ENCODE results near the gene RAC3. TPM values are rescaled to one million over a fixed set of nuclear protein-coding genes. Genes with fewer than 3 reads are reported as not detected.
A peak's percentile ranks its signal among the peaks of the same experiment; 100 is the strongest.
"Not testable (repeated sequence)": the region's sequence is repeated elsewhere in the genome, so short reads cannot be mapped to it uniquely, and the experiment has no call there.

Gene RAC3
- total RNA-seq, 1 donor from 2014 or later, result 0.97 TPM

DNA sequence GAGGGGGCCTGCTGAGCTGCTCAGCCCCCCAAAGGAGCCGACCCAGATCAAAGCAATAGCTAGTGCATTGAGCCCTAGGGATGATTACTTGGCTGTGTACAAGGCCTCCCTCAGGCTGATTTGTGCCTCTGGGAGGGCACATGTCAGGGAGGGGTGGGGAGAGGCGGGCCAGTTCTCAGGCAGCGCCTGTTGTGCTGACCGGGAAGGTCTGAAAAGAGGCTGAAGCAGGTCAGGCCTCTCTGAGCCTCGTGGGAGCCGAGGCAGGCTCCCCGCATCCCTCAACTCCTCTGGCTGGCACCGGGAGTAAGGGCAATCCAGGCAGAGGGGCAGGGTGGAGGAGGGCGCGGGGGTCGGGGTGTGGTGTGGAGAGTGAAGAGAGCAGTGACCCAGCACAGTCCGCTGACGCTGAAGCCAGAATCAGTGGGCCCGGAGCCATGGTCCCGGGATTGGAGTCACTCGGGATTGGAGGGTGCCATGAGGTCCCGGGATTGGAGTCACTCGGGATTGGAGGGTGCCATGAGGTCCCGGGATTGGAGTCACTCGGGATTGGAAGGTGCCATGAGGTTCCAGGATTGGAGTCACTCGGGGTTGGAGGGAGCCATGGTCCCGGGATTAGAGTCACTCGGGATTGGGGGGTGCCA lies 3.0 kb downstream of the RAC3 start:
- ATAC-seq (ENCODE audit: poor library complexity) (no peak), DNase-seq (no peak)
- intact Hi-C loops (cut with DNase I), result loop anchor here (5.0 kb wide), 1 partner anchor 63 kb away; the partner anchor contains the start of gene FASN

DNA sequence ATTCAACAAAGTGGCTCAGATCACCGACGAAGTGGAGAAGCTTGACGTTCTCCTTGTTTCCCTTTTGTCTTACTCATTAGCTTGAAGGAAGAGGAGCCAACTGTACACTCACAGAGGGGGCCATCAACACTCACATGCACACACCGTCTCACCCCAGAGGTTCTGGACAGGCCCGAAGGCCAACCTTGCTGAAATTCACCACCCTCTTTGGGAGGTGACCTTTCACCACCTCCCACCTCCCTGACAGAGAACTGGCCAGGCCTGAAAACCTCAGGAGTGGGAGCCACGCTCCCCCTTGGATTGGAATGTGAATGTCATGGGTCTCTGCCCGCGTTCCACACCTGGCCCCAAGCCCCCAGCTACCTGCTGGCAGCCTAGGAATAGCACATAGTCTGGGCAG lies 4.0 kb downstream of the RAC3 start:
- DNase-seq (no peak), ATAC-seq (ENCODE audit: poor library complexity) (no peak)
- intact Hi-C loops (cut with DNase I), result loop anchor here (5.0 kb wide), 1 partner anchor 62 kb away; the partner anchor contains the start of gene FASN

DNA sequence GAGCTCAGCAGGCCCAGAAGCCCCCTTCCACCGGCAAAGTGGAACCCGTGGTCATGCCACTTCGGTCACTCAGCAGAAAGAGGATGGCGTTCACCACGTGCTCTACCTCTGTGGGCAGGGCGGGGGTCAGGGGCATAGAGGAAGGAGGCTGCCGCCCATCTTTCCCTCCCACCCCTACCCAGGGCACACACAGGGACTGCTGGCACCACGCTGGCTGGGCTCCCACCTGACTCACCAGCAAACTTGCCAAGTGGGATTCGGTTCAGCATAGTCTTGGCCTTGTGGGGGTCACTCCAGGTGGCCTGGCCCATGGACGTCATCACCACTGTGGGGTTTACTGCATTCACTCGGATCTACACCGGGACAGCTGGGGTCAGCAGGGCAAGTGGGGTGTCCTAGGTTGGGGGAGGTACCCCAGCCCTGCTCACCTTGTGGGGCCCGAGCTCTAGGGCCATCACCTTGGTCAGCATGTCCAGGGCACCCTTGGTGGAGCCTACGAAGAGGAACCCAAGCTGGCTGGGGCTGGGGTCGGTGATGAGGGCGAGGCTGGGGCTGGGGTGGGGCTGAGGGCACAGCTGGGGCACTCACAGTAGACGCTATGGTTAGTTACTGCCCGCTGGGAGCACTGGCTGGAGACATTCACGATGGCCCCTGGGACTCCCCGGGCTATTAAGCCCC lies 4.6 kb downstream of the RAC3 start:
- no peak for ATAC-seq (ENCODE audit: poor library complexity)
- no peak for DNase-seq
- intact Hi-C loops (cut with DNase I), result loop anchor here (5.0 kb wide), 1 partner anchor 61 kb away; the partner anchor contains the start of gene FASN

DNA sequence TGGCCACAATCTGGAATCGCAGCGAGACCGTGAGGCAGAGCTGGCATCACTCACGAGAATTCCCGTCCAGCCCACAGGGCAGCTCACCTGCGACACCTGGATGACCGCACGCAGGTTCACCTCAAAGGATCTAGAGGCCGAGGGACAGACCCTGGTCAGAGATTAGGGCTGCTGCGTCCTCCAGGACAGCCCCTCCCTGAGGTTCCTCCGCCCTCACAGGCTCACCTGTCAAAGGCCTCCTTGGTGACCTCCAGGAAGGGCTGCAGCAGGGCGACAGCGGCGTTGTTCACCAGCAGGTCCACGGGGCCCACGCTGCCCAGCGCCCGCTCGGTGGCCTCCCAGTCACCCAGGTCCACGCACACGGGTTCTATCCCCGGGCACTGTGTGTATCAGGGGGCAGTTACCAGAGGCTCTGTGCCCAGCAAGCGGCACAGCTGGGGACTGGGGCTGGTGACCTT lies 5.2 kb downstream of the RAC3 start:
- DNase-seq (no peak), ATAC-seq (ENCODE audit: poor library complexity) (no peak)
- intact Hi-C loops (cut with DNase I), result loop anchor here (5.0 kb wide), 1 partner anchor 61 kb away; the partner anchor contains the start of gene FASN

DNA sequence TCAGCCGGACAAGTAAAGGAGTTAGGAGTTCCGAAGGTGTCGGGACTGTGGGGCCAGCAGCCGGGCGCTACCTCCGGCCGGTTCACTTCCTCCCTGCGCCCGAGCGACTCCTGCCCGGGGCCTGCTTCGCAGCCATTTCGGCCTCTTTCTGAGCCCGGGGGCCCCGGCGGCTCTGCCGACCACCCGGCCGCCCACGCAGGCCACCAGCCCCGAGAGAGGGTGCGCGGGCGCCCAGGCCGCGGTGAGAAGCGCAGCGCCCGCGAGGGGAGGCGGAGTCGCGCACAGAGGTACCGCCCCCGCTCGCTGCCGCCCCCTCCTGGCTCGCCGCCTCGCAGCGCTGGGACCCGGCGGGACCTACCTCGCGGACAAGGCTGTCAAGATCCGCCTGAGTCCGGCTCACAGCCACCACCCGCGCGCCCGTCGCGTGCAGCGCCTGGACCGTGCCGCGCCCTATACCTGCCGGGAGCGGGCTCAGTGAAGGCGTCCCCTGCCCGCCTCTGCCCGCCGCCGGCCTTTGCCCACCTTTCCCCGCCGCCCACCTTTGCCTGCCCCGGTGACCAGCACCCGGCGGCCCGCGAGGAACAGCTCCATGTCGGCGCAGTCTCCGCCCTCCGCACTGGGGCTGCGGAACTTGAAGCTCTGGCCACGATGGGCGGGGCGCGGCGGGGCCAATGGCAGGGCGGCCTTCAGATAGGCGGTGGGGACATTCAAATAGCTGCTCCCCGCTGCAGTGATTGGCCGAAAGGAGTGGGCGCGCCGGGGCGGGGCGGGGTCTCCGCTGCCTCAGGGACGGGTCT lies 5.8 kb downstream of the RAC3 start, which contains the start of gene DCXR:
TSS of gene DCXR (minus strand) at position 606 of the 797 bp plus-strand sequence. CDS start at position 591, 15 bp downstream.
- DNase-seq (peak; percentile 99), ATAC-seq (ENCODE audit: poor library complexity) (peak; percentile 98)
- intact Hi-C loops (cut with DNase I), result loop anchor here (5.0 kb wide), 1 partner anchor 60 kb away; the partner anchor contains the start of gene FASN

DNA sequence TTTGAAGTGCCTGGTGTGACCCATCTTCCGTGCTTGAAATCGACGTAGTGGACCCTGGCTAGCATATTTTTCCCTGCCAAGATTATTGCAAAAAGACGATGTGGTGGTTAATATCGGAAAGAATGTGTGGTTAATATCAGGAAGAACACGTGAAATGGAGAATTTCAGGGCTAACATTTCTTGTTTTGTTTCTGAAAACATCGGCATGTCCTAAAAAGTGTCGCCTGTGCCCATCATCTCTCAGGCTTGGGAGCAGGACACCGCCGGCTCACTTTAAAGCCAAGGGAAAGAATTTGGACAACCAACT lies 6.4 kb downstream of the RAC3 start:
- DNase-seq, result no peak
- no peak for ATAC-seq (ENCODE audit: poor library complexity)
- intact Hi-C loops (cut with DNase I), result loop anchor here (5.0 kb wide), 1 partner anchor 59 kb away; the partner anchor contains the start of gene FASN

DNA sequence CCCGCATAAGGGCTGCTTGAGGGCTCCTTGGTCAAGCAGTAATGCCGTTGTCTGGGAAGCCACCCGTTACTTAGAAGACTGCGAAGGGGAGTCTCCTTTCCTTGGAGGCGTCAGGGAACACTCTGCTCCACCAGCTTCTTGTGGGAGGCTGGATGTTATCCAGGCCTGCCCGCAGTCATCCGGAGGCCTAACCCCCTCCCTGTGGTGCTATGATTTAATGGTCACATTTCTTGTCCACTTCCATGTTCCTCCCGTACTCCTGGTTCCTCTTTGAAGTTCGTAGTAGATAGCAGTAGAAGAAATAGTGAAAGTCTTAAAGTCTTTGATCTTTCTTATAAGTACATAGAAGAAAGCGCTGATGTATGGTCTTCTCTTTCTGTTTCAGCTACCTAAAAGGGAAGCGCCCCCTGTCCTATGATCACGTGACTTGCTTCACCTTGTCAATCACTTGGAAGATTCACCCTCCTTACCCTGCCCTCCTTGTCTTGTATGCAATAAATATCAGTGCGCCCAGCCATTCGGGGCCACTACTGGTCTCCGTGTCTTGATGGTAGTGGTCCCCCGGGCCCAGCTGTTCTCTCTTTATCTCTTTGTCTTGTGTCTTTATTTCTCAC lies 7.4 kb downstream of the RAC3 start:
- ATAC-seq (ENCODE audit: poor library complexity); DNase-seq: not testable (repeated sequence)
- intact Hi-C loops (cut with DNase I), result loop anchor here (5.0 kb wide), 1 partner anchor 58 kb away; the partner anchor contains the start of gene FASN

DNA sequence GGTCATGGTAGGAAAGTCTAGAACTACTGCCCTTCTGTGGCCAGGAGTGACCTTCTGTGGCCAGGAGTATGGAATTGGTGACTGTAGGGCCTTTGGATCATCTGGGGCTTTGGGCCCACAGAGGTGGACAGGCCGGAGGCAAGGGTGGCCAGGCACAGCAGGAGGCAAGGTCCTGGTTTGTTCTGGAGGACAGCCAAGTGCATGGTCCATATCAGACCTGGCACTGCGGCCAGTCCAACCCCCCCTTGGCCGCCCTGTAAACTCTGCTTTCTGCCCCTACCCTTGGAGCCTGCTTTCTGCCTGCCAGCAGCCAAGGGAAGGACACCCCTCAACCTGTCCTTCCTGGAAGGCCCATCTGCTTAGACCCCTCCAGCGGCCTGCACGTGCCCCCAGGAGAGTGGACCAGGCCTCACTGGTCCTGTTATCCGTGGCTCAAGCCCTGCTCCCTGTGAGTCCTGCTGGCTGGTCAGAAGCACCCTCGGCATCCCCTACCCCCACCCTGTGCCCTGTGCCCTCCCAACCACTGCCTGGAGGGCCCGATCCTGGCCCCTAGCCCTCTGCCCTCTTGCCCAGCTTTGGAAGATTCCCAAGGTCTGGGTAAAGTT lies 8.3 kb downstream of the RAC3 start:
- DNase-seq (no peak), ATAC-seq (ENCODE audit: poor library complexity) (no peak)
- intact Hi-C loops (cut with DNase I), result loop anchor here (5.0 kb wide), 1 partner anchor 58 kb away; the partner anchor contains the start of gene FASN

DNA sequence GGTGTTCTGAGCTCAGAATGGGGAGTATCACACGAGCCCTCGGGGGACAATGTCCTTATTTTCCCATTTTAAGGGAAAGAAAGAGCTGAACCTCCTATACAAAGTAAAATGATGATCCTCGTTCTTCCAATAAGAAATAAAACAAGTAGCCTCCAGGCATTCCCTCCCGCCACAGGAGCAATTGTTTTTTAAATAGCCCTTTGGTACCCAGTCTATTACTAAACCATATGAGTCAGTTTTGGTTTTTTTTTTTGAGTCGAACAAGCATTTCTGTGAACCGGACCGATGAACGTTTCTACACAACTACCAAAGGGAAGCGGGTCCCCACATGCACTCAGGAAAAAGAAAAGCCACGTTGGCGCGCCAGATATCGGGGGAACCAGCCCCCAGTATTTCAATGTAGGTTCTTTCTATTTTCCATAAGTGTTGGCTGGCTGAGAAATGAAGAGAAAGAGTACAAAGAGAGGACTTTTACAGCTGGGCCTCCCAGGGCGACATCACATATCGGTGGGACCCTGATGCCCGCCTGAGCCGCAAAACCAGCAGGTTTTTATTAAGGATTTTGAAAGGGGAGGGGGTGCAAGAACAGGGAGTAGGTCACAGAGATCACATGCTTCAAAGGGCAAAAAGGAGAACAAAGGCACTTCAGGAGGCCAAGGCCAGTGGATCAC lies 9.8 kb downstream of the RAC3 start:
- DNase-seq (no peak), ATAC-seq (ENCODE audit: poor library complexity) (no peak)
- intact Hi-C loops (cut with DNase I), result no loop called here

DNA sequence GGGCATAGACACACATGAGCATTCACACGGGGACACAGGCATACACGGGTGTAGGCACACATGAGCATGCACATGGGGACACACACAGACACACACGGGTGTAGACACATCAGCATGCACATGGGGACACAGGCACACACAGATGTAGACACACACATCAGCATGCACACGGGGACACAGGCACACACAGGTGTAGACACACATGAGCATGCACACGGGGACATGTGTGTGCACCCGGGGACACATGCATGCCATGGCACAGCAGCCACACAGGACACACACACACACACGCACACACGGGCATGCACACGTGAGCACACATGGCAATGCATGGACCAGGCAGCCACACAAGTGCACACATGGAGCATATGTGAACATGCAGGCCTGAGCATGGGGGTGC lies 11.2 kb downstream of the RAC3 start:
- intact Hi-C loops (cut with DNase I), result no loop called here
- no peak for ATAC-seq (ENCODE audit: poor library complexity)
- DNase-seq, result no peak

DNA sequence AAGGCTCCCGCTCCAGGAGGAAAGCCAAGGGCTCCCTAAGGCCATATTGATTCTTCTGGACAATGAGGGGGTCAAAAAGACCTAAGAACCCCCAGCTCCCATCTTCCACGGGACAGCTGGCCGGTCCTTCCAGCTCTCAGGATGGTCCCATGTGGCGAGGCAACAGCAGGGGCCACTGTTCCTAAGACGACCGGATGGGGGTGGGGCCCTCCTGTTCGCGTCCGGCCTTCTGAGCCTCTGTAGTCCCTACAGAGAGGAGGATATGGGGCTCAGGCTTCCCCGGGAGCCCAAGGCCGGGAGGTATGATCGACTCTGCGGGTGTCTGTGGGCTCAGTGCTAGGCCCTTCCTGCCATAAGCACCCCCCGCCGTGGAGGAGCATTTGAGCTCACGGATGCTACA lies 12.0 kb downstream of the RAC3 start:
- intact Hi-C loops (cut with DNase I), result no loop called here
- ATAC-seq (ENCODE audit: poor library complexity) (no peak), DNase-seq (no peak)

DNA sequence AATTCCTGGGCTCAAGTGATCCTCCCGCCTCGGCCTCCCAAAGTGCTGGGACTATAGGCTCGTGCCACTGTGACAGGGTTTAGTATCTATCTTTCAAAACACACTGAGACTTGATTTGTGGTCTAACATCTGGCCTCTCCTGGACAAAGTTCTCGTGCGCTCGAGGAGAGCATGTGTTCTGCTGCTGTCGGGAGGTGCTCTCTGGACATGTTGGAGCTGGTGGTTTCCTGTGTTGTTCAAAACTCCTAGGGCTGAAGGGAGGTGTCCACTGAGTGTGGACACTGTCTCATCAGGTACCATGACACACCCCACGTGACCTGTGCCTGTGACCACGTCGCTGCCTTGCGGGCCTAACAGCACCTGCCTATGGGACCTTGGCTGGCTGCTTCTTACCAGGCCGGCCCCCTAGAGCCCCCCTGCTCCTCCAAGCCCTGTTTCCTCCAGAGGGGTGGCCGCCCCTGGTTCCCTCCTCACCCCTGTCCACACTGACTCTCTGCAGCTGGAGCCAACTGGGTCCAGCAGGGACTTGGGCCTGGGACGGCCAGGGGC lies 14.5 kb downstream of the RAC3 start:
- intact Hi-C loops (cut with DNase I), result no loop called here
- no peak for ATAC-seq (ENCODE audit: poor library complexity)
- no peak for DNase-seq

DNA sequence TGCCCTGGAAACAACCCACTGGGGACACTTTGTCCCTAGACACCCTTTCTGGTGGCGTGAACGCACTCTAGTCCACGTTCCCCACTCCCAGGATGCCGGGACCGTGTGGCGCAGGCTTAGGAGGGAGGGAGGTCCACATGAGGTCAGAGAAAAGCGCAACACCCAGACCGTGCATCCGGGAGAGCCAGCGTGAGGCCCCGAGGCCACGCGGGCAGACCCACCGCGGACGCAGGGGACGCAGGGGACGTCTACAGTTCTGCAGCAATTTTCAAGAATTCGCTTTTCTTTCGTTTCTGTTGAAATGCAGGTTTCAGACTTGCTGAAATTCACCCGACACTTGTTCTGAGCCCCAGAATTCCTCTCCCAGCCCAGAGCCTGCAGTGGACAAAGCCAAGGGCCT lies 15.4 kb downstream of the RAC3 start:
- intact Hi-C loops (cut with DNase I), result no loop called here
- no peak for DNase-seq
- ATAC-seq (ENCODE audit: poor library complexity), result no peak

DNA sequence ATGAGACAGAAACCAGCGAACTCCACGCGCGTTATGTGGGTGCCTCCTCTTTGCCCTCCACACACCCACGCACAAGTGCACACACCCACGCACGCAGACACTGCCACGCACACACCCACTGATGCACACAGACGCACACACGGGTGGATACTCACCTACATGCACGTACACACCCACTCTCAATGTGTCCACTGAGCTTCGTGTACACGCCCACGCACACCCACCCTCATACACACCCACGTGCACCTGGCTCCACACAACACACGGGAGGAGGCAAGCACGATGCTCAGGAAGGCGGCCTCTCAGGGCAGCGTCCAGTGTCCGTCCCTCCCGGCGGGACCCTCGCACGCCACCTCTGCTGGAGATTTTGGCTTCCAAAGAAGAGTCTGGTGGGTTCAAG lies 15.9 kb downstream of the RAC3 start:
- DNase-seq (no peak), ATAC-seq (ENCODE audit: poor library complexity) (no peak)
- intact Hi-C loops (cut with DNase I), result no loop called here

DNA sequence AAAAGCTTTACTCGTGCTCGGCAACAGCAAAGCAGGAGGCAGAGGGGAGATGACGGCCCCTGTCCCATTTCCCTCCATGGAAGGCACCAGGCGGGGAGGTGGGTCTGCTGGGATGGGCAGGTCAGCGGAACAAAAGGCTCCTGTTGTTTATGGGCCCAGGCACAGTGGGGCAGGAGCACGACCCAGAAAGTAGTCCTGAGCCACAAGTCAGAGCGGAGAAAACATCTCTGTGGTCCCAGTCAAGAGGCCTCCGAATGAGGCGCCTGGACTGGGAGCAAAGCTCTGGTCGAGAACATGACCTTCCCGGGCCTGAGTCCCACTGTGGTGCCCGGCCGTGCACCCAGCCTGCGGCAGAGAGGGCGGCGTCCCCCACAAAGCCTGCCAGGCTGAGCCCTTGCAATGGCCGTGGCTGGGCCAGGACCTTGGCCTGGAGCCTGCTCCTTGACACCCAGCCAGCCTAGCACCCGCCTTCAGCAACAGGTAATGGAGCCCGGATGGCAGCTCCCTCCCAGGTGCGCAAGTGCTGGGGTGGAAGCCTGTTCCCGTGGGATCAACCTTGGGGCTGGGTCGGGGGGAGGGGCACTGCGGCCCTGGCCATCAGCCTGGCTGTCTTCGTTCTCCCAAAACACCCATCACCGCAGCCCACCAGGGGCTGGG lies 16.6 kb downstream of the RAC3 start:
- DNase-seq (no peak), ATAC-seq (ENCODE audit: poor library complexity) (no peak)
- intact Hi-C loops (cut with DNase I), result no loop called here

DNA sequence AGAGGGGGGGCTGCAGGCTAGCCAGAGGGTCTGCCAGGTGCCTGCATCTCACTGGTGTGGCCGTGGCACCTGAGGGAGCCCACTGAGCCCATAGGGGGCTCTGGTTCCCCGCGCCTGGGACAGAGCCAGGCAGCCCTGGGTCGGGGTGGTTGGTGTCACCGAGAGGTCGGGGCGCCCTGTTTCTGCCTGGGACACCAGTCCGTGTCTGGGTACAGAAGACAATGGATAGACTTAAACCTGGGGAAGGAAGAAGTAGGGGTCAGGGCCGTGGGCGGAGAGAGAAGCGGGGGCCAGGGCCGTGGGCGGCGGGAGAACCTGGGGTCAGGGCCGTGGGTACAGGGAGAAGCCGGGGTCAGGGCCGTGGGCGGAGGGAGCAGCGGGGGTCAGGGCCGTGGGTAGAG lies 17.1 kb downstream of the RAC3 start:
- intact Hi-C loops (cut with DNase I), result no loop called here
- ATAC-seq (ENCODE audit: poor library complexity) (no peak), DNase-seq (no peak)

DNA sequence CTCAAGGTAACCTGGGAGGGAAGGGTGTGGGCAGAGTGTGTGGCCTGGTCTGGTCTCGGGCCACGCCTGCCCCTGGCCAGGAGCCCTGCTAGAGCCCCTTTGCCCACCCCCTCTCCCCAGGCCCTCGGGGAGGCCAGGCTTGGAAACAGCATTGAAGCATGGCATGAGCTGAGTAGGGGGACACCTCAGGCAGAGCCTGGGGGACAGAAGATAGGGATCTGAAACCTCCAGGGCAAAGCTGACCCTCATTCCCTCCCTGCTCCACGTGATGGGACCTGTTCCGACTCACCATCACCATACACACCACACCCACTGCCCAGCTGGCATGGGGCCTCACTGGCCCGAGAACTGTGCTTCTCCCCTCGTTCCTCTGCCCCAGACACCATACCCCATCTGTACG lies 17.6 kb downstream of the RAC3 start:
- no peak for ATAC-seq (ENCODE audit: poor library complexity)
- no peak for DNase-seq
- intact Hi-C loops (cut with DNase I), result no loop called here

All from Right ventricle myocardium superior (tissue), 1 donor.